Heart left ventricle (tissue), 16 donors: ENCODE results near the gene KLK7. TPM values are rescaled to one million over a fixed set of nuclear protein-coding genes. Genes with fewer than 3 reads are reported as not detected.

Experiments used
- ATAC-seq, 4 donors: fragments of 200-7000 bp; cut with Tn5 transposase; one replicate each; pipeline ENCODE4 v1.9.1; 2020 to 2022; ENCODE audit warnings: moderate library complexity in 4 of 4, mild to moderate bottlenecking in 3 of 4, moderate number of reproducible peaks in 1 of 4
- DNase-seq, 5 donors: peaks; one replicate each; pipeline ENCODE4 v3.0.0-alpha.2; 2020
- H3K27ac ChIP-seq, 12 donors: fragments of 200-600 bp; sonication (generic) in 4 of 12; one replicate each; pipeline versions ENCODE4 v1.5.0 to v1.8.0; 2016 to 2022; ENCODE audit warnings: mild to moderate bottlenecking in 2 of 12
- H3K27me3 ChIP-seq, 9 donors: fragments of 200-600 bp; sonication (generic) in 2 of 9; one replicate each; pipeline versions ENCODE4 v1.5.1 to v1.8.0; 2016 to 2022; ENCODE audit warnings: mild to moderate bottlenecking in 3 of 9
- H3K36me3 ChIP-seq, 9 donors: fragments of 200-600 bp; sonication (generic) in 2 of 9; one replicate each; pipeline versions ENCODE4 v1.5.0 to v1.8.0; 2018 to 2022; ENCODE audit warnings: mild to moderate bottlenecking in 2 of 9
- H3K4me1 ChIP-seq, 12 donors: fragments of 200-600 bp; sonication (generic) in 4 of 12; one replicate each; pipeline versions ENCODE4 v1.5.0 to v1.8.0; 2016 to 2022; ENCODE audit warnings: mild to moderate bottlenecking in 3 of 12
- H3K4me3 ChIP-seq, 12 donors: fragments of 200-600 bp; sonication (generic) in 4 of 12; one replicate each; pipeline versions ENCODE4 v1.5.0 to v1.8.0; 2017 to 2022; ENCODE audit warnings: mild to moderate bottlenecking in 9 of 12, moderate library complexity in 4 of 12
- H3K9me3 ChIP-seq, 12 donors: fragments of 200-600 bp; sonication (generic) in 4 of 12; one replicate each; pipeline versions ENCODE4 v1.5.0 to v1.8.0; 2016 to 2022; ENCODE audit warnings: mild to moderate bottlenecking in 1 of 12
- CTCF ChIP-seq, 12 donors: fragments of 200-600 bp; sonication (generic) in 4 of 12; IDR thresholded peaks; one replicate each; pipeline versions ENCODE4 v1.5.0 to v1.8.0; 2018 to 2022; ENCODE audit warnings: antibody characterized with exemption in 12 of 12, mild to moderate bottlenecking in 5 of 12
- POLR2A ChIP-seq, 2 donors: fragments of 450-650 bp; IDR thresholded peaks; one replicate each; pipeline ENCODE4 v1.6.1; 2017; ENCODE audit warnings: antibody characterized with exemption in 2 of 2, mild to moderate bottlenecking in 2 of 2, moderate library complexity in 2 of 2
- WGBS, 4 donors: extraction: QIAGEN DNeasy Blood & Tissue Kit in 2 of 4; methylation state at CpG; one replicate each; pipeline versions ENCODE4 v1.1.5 to v1.1.7; 2013 to 2018; 5-methylcytosine and 5-hydroxymethylcytosine counted together
- intact Hi-C, 10 donors: fragments of 100-400 bp; cut with DNase I; formaldehyde crosslinking; loops; one replicate each; pipeline versions ENCODE4 v1.11.1 to v1.14.2; 2022
- polyA plus RNA-seq, 2 donors: library from polyadenylated mRNA; stranded (reverse); fragments of 200-250 nt; gene quantifications; one replicate each; pipeline ENCODE4 v1.2.3, GENCODE V29; 2013
- total RNA-seq, 9 donors: library from RNA; depleted of rRNA in 2 of 9; stranded (reverse); fragments of >200 nt in 2 of 9; fragmentation: NEBNext Ultra II Directional in 3 of 9; extraction: Animal tissue kit (Norgen Biotek cat#: 25700) in 3 of 9; gene quantifications; one replicate each; pipeline versions ENCODE4 v1.1.0 to v1.2.4, GENCODE V29; 2016 to 2023
- donor health status: ischemic (EF 13 %, LVEDD 7.1; RV severe dilation, severe dysfunction).
- donor health status: healthy with polysubstance abuse.
- donor health status: DM: no; HTN: yes; CAD: no.
- donor health status: DM: no; HTN: no; CAD: no.
- donor health status: ischemic (EF 25% LVEDD 6.9; RV normal size, moderate dysfunction).
- donor health status: ischemic (EF 25% LVEDD 5.7; RV mildly dilated, moderate dysfunction).
- donor health status: healthy.
- donor health status: DM: yes; HTN: yes; CAD: no.
- donor health status: ischemic (EF 35%, LVEDD 5.7; RV mildly dilated, moderate dysfunction).
- donor health status: nonischemic (EF 11% LVEDD 7.7; RV severe dilation, severe dysfunction).
- donor health status: DM: yes; HTN: yes; CAD: no.
- donor health status: PGD.
- donor health status: ischemic (EF 29% LVEDD 5.4; RV normal size, mild dysfunction).
- donor health status: nonischemic (EF 23%, LVEDD 6.1; RV moderate dilation, normal function).

Gene KLK7
- total and polyA plus RNA-seq, 11 donors = 4.1 TPM; not detected in 10

DNA sequence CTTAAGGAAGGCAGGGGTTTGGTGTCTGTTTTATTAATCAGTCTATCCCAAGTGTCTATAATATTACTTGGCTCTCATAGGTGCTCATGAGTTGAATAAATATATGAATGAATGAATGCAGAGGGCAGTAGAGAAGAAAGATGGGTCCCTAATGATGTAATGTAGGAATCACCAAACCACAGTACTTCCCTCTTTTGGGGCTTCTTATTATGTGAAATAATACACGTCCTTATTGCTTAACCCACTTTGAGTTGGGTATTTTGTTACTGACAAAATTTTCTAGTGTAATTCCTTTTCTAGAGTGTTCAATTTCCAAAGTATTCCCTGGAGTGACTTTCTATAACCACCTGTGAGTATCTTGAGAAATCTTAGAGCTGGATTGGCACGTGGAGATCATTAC lies 44.1 kb downstream of the KLK7 start:
- Histone ChIP-seq H3K27me3 (peaks cover 0 to 11% (median 3%) of the 10 kb centered on the region in 9 donors), H3K36me3 (no peaks in the 10 kb centered on the region), H3K27ac (no peak overlapping the region), H3K4me1 (no peaks in the 10 kb centered on the region), H3K4me3 (no peak overlapping the region), H3K9me3 (peaks cover 0 to 10% (median 2%) of the 10 kb centered on the region in 12 donors)
- intact Hi-C loops = loop anchor here in 3 of 10 donors (1.0 to 10.0 kb wide), 3 partner anchors 18 to 155 kb away; partner anchors contain the start of gene KLK10 (in 2 of the 3)
- DNase-seq = no peak
- TF ChIP-seq CTCF (IDR thresholded peaks at IDR 0.05) (no peak), POLR2A (IDR thresholded peaks at IDR 0.05) (no peak)
- 64 to 73% (median 69%) methylated on average over 2 of the region's 2 CpGs for WGBS, 4 donors
- no peak for ATAC-seq

DNA sequence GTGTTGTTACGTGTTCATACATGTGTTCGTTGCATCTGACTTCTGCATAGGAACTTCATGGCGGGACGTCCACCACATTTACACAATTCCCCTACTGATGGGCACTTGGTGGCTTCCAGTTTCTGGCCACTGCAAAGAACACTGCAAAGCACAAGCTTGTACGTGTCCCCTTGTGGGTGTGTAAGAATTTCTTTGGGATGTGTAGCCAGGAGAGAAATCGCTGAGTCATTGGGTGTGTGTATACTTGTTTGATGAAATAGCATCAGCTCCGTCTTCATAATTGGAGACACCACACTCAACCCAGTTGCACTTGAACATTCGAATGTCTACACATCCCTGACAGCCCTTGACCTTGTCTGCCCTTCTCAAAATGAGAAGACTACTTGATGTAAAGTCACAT lies 50.1 kb downstream of the KLK7 start:
- H3K27me3 ChIP-seq = peaks cover 0 to 38% (median 8%) of the 10 kb centered on the region in 9 donors
- H3K4me3 ChIP-seq = no peak overlapping the region
- intact Hi-C loops = loop anchor here in 9 of 10 donors (5.0 to 10.0 kb wide), 5 partner anchors 81 to 234 kb away; partner anchors contain the start of gene KLK10 (in 2 of the 9)
- no peaks in the 10 kb centered on the region for H3K4me1 ChIP-seq
- no peak for DNase-seq
- ATAC-seq = no peak
- H3K36me3 ChIP-seq = no peaks in the 10 kb centered on the region
- H3K27ac ChIP-seq = no peak overlapping the region
- TF ChIP-seq CTCF (IDR thresholded peaks at IDR 0.05) = no peak
- TF ChIP-seq POLR2A (IDR thresholded peaks at IDR 0.05) = no peak
- H3K9me3 ChIP-seq = no peaks in the 10 kb centered on the region
- 75 to 82% (median 77%) methylated on average over 8 of the region's 8 CpGs for WGBS, 4 donors

DNA sequence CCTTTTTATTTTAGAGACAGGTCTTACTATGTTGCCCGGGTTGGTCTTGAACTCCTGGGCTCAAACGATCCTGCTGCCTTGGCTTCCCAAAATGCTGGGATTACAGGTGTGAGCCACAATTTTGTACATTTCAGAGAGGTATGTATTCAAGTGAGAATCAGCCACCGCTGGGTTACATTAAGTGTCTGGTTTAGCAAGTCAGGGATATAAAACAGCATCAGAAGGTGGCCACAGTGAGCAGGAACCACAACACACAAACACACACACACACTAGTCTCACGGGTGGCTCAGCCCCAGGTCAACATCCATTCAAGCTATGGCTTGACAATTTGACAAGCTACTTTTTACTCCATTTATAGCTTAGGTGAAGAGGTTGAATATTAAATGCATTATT lies 51.0 kb downstream of the KLK7 start:
- WGBS, 4 donors = 63 to 71% (median 67%) methylated on average over 4 of the region's 4 CpGs
- TF ChIP-seq CTCF (IDR thresholded peaks at IDR 0.05) = no peak
- TF ChIP-seq POLR2A (IDR thresholded peaks at IDR 0.05) = no peak
- intact Hi-C loops = loop anchor here in 9 of 10 donors (5.0 to 10.0 kb wide), 5 partner anchors 82 to 235 kb away; partner anchors contain the start of gene KLK10 (in 2 of the 9)

DNA sequence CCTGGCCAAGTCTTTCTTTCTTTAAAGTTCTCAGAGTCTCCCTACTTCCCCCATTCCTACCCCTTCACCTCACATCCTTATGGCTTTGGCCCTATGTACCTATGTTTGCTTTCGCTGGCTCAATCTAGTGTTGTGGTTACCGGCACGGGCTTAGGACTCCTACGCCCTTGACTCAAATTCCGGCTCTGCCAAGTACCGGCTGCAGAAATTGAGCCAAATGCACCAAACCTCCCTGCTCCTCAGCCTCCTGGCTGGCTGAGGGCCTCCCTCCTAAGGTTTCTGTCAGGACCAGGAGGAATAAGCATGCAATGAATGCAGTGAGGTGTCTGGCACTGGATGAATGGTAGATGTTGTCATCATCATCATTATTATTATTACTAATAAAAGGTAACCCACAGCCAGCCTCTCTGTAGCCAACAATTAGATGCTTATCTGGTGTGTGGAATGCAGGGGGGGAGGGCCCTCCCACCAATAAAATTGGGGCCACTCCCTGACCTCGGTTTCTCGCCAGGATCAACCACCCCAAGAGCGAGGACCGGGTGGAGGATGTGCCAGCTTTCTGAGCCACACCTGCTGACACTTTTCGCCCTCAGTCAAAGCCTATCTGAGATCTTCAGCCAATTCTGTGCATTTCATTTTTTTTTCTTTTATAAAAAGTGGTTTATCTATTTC lies 51.6 kb downstream of the KLK7 start:
- H3K9me3 ChIP-seq = no peaks in the 10 kb centered on the region
- no peak for DNase-seq
- no peak overlapping the region for H3K4me3 ChIP-seq
- no peak overlapping the region for H3K27ac ChIP-seq
- 78 to 89% (median 80%) methylated on average over 11 of the region's 11 CpGs for WGBS, 4 donors
- intact Hi-C loops = loop anchor here in 9 of 10 donors (5.0 to 10.0 kb wide), 5 partner anchors 83 to 235 kb away; partner anchors contain the start of gene KLK10 (in 2 of the 9)
- H3K36me3 ChIP-seq = no peaks in the 10 kb centered on the region
- no peaks in the 10 kb centered on the region for H3K4me1 ChIP-seq
- TF ChIP-seq POLR2A (IDR thresholded peaks at IDR 0.05) (no peak), CTCF (IDR thresholded peaks at IDR 0.05) (no peak)
- peaks cover 0 to 47% (median 9%) of the 10 kb centered on the region in 9 donors for H3K27me3 ChIP-seq
- ATAC-seq = no peak

More for the DNA sequence above, 51.0 kb downstream of the KLK7 start:
- Histone ChIP-seq H3K36me3 (no peaks in the 10 kb centered on the region), H3K4me3 (no peak overlapping the region), H3K27me3 (peaks cover 0 to 42% (median 9%) of the 10 kb centered on the region in 9 donors), H3K27ac (no peak overlapping the region), H3K4me1 (no peaks in the 10 kb centered on the region), H3K9me3 (no peaks in the 10 kb centered on the region)
- ATAC-seq (no peak), DNase-seq (no peak)
